Activated T-cell treated with anti-CD3 and anti-CD28 coated beads, Interleukin-2, amount 50 U/mL, for 1 hour (primary cell): ENCODE data around the gene MAPK1.
A peak's percentile ranks its signal among the peaks of the same experiment; 100 is the strongest.
"Not testable (repeated sequence)": the region's sequence is repeated elsewhere in the genome, so short reads cannot be mapped to it uniquely, and the experiment has no call there.

Experiments
- DNase-seq: peaks from one replicate; pipeline ENCODE4 v3.0.0-alpha.2; 2020

MAPK1 gene

DNA sequence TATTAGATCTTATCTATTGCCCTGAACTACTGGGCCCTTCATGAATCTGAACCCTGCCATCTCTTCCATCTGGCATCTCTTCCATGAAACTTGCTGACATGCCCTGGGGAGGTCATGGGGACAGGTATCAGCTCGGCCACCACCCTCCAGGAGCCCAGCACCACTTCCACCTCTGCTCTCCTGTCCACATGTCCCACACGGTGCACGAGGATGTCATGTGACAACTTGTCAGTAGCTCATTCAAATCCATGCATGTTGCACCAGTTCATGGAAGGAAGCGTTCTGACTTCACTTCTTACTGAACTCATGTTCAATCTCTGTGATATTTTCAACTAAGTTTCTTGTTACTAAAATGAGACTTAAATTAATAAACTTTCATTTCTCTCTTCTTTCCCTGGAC lies 148.4 kb downstream of the MAPK1 start:
- no peak for DNase-seq

DNA sequence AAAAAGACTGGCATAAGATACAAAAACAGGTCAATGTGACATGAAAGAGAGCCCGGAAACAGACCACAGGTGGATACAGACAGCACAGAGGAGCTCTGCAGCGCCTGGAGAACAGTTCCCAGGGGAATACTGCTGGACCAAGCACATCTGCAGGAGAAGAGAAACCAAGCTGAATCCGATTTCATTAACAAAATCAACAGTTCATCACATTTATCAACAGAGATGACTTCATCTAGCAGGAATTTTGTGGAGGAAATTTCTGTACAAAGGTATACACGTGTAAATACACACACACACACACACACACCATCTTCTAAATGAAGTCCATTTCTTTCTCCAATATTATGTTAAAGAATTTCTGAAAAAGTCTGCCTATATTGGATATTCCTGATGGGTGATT lies 148.9 kb downstream of the MAPK1 start:
- DNase-seq: no peak

DNA sequence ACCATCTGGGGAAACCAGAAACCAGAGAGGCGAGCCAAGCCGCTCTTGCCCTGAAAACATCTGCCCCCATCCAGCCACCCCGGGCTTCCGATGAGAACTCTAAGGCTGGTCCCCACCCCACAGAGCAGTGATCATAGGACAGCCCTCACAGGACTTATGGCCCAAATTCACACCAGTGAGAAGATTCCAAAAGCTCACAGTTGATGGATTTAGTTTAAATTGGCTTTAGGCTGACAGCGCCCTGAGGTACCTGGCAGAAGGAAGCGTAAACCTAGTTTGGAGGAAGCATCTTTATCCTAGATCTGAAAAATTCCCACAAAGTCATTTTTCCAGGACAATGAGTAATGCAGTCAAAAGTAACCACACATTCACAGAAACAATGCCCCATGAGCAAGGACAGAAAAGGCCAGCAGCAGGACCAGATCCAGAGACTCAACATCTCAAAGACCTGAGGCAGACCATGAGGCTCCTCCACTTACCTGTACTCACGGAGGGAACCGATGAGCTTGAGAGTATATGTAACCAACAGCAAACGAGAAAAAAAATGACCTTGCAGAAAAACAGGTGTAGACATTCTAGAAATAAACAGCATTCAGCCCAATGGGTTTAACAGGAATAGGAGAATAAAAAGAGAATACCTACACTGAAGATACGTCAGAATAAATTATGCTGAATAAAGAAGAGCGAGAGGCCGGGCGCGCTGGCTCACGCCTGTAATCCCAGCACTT lies 150.9 kb downstream of the MAPK1 start:
- not testable (repeated sequence) for DNase-seq

DNA sequence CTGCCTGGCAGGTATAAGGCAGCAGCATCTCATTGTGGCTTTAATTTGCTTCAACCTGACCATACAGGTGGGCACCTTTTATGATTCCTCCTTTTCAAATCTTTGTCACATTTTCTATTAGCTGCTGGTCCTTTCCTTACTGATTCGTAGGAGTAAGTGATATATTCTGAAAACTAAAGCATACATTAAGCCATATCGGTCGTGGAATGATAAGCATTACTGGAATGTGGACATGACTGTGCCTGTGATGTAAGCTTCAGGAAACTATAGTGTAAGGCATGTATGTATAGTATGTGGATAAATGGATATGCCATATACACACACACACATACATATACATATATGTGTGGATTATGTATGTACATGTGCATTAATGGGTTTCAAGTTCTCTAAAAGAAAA lies 152.7 kb downstream of the MAPK1 start:
- no peak for DNase-seq

DNA sequence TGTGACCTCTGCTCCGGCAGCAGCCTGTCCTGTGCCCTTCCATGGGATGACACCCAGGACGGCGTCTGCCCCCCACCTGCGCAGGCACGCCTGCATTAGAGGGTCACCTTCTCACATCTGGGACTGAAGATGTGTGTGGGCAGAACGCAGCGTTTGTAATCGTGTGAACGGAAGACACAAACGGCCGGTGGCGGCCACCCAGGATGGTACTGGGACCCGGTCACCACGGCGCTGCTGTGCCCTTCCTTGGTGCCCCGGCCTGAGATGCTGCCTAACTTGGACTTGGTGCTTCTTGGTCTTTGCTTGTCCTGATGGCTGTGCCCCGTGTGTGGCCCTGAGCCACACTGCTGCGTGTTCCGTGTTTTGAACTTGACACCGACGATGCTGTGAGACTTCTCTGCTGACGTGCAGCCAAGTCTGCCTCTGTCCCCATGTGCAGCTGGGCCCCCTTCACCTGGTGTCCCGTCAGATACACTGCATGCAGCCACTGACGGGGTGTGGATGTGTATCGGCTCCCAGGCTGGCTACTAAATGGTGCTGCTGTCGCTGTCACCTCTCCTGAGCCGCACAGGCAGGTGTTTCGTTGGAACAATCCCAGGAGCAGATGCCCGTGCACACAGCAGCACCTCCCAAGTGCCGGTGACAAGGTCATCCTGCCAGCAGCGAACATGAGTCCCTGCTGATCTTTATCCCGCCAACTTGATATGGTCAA lies 153.2 kb downstream of the MAPK1 start:
- DNase-seq: no peak

DNA sequence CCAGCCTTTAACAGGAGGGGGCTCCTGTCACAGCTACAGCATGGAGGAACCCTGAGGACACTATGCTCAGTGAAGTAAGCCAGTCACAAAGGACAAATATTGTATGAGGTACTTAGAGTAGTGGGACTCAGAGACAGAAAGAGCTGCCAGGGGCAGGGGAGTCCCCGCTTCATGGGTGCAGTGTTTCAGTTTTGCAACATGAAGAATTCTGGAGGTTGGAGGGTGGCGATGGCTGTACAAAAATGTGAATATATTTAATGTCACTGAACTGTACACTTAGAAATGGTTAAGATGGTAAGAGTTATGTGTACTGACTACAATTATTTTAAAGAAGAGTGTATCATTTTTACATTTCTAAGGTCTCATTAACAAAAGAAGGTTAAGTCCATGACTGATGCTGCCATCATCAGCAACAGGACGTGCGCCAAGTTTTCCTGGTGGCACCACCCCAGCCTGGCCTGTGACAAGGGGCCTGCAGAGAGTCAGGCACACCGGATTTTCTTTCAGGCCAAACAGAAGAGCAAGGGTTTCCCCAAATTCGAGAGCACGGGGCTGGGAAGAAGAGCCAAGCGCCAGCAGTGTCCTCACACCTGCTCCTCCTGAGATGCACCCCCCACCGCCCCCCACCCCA lies 153.9 kb downstream of the MAPK1 start:
- no peak for DNase-seq

DNA sequence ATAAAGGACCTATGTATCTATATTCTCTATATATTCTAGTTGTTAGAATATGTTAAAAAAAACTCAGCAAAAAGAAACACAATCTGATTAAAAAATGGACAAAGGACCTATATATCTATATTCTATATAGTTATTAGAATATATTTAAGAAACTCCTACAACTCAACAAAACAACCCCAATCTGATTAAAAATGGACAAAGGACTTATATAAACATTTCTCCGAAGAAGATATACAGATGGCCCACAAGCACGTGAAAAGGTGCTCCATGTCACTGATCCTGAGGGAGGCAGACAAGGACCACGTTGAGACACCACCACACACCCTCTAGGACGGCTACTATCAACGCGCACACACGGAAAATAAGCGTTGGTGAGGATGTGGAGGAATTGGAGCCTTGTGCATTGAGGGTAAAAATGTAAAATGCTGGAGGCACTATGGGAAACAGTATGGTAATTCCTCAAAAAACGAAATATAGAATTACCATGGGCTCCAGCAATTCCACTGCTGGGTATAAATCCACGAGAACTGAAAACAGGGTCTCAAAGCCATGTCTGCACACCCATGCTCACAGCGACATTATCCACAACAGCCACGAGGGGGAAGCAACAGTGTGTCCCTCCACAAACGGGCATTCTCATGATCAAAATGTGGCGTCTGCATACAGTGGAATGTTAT lies 154.6 kb downstream of the MAPK1 start:
- peak; percentile 57 for DNase-seq

DNA sequence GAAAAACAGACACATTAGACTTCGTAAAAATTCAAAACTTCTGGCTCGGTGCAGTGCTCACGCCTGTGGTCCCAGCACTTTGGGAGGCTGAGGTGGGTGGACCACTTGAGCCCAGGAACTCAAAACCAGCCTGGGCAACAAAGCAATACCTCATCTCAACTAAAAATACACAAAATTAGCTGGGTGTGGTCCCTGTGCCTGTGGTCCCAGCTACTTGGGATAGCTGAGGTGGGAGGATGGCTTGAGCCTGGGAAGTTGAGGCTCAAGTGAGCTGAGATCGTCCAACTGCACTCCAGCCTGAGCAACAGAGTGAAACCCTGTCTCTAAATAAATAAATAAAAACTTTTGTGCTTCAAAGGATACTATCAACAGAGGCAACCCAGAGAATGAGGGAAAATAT lies 155.6 kb downstream of the MAPK1 start:
- DNase-seq: no peak

DNA sequence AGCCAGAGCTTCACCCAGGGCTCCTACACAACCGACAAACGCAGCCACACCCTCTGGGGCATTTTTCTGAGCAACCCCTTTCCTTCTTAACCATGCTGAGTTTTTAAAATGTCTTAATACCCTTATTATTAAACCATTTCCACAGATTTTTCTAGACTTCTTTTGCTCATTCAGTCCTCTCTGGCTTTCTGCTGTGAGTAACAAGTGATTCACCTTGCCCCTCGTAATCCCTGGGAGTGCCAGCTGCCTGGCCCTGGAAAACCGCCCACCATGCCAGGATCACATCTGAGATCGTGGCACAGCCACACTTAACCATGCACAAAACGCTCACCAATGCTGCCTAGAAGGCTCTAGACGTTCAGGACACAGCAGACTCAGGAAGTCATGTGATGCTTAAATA lies 157.3 kb downstream of the MAPK1 start:
- no peak for DNase-seq

DNA sequence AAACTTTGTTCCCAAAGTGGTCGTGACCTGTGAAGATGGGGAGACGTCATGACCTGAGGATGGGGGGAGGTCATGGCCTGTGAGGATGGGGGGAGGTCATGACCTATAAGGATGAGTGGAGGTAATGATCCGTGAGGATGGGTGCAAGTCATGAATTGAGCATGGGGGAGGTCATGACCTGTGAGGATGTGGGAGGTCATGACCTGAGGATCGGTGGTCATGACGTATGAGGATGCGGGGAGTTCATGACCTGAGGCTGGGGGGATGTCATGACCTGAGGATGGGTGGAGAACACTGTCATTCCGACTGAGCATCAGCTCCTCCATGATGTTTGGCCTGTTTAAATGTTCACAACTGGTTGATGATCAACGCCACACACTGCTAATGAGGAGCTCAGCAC lies 157.8 kb downstream of the MAPK1 start:
- no peak for DNase-seq

DNA sequence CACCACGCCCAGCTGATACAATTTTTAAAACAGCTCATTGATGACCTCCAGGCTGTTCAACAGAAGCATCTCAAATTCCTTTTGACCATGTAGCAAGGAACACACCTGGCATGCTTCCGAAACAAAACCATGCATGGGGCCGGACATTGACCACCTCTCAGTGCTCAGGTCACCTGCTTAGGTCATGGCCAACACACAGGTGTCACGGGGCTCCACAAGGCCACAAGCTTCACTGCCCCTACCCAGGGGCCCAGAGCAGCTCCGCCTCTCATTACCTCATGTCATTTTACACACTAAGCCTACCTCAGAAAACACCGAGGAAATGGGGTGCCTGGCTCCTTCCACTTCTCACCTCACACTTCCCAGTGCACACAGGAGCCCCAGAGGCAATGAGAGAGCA lies 158.5 kb downstream of the MAPK1 start:
- no peak for DNase-seq

DNA sequence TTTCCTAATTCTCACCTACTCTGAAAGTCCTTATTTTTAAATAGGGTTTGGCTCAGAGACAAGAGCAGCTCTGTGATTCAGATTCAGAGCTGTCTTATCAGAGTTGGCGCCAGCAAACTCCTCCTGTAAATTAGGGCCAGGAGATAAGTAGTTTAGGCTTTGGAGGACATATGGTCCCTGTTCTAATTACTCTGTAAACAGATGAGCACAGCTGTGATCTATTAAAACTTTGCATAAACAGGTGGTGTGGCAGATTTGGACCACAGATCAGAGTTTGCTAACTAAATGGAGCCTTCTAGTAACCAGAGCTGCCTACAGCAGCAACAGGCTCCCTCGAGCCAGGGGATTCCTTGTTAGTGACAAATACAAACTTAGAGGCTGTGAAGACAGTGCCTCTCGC lies 159.8 kb downstream of the MAPK1 start:
- DNase-seq: no peak
